PC-3 (cell line): ENCODE data around the gene CIROP. TPM values are rescaled to one million over a fixed set of nuclear protein-coding genes. Genes with fewer than 3 reads are reported as not detected.
A peak's percentile ranks its signal among the peaks of the same experiment; 100 is the strongest.

ENCODE experiments used
- ATAC-seq: fragments of 200-7000 bp; cut with Tn5 transposase; 2 replicates; pipeline ENCODE4 v1.9.1; 2020; ENCODE audit warnings: mild to moderate bottlenecking, moderate library complexity
- BruUV-seq: library from RNA; stranded (reverse); fragments of 400-500 nt; replicated peaks from 2 replicates; lab custom pipeline; 2021; lab: Mats Ljungman, UMichigan
- CTCF ChIA-PET: fragments of 300-600 bp; sonication (Branson Sonifier 250); formaldehyde crosslinking; loops from one replicate; lab custom pipeline; 2022; ENCODE audit warnings: antibody characterized with exemption; lab: Charles Lee
- POLR2A ChIA-PET: fragments of 300-600 bp; sonication (Branson Sonifier 250); formaldehyde crosslinking; loops from one replicate; lab custom pipeline; 2022; ENCODE audit warnings: antibody characterized with exemption; ENCODE audit not compliant: unreplicated experiment; lab: Charles Lee
- DNase-seq: peaks from one replicate; pipeline ENCODE4 v3.0.0-alpha.2; 2015
- H2AFZ ChIP-seq: fragments of 300-600 bp; sonication (generic); 2 replicates; pipeline ENCODE4 v1.6.0; 2016; ENCODE audit warnings: antibody characterized with exemption, low read length
- H3F3A ChIP-seq: fragments of 300-600 bp; sonication (generic); one replicate; pipeline ENCODE4 v1.6.0; 2017; ENCODE audit warnings: antibody characterized with exemption, low read length, control low read depth, mild to moderate bottlenecking; ENCODE audit not compliant: unreplicated experiment
- H3K27ac ChIP-seq: fragments of 300-600 bp; sonication (generic); 2 replicates; pipeline ENCODE4 v1.5.1; 2016; ENCODE audit warnings: mild to moderate bottlenecking, low read length
- H3K27me3 ChIP-seq: fragments of 300-600 bp; sonication (generic); 2 replicates; pipeline ENCODE4 v1.6.1; 2016; ENCODE audit warnings: low read length, mixed read lengths
- H3K36me3 ChIP-seq: fragments of 300-600 bp; sonication (generic); 2 replicates; pipeline ENCODE4 v1.6.1; 2016; ENCODE audit warnings: low read depth, mixed run types, low read length, mixed read lengths
- H3K4me1 ChIP-seq: fragments of 300-600 bp; sonication (generic); 2 replicates; pipeline ENCODE4 v1.5.1; 2016; ENCODE audit warnings: low read length; ENCODE audit not compliant: insufficient read depth
- H3K4me2 ChIP-seq: fragments of 300-600 bp; sonication (generic); 2 replicates; pipeline ENCODE4 v1.6.0; 2016; ENCODE audit warnings: low read length
- H3K4me3 ChIP-seq: fragments of 300-600 bp; sonication (generic); 2 replicates; pipeline ENCODE4 v1.5.1; 2016; ENCODE audit warnings: mild to moderate bottlenecking, low read length, mixed read lengths
- H3K79me2 ChIP-seq: fragments of 300-600 bp; sonication (generic); 2 replicates; pipeline ENCODE4 v1.6.1; 2017; ENCODE audit warnings: low read length, mixed read lengths
- H3K9ac ChIP-seq: fragments of 300-600 bp; sonication (generic); 2 replicates; pipeline ENCODE4 v1.6.0; 2016; ENCODE audit warnings: mild to moderate bottlenecking, low read length
- H3K9me2 ChIP-seq: fragments of 300-600 bp; sonication (generic); replicated peaks from 2 replicates; pipeline ENCODE4 v1.6.1; 2016; ENCODE audit warnings: mixed run types, low read length, mixed read lengths
- H3K9me3 ChIP-seq: fragments of 300-600 bp; sonication (generic); 2 replicates; pipeline ENCODE4 v1.6.1; 2016; ENCODE audit warnings: low read length, mixed read lengths
- H4K20me1 ChIP-seq: fragments of 300-600 bp; sonication (generic); 2 replicates; pipeline ENCODE4 v1.6.1; 2016; ENCODE audit warnings: low read length, mixed read lengths
- EZH2 ChIP-seq: fragments of 300-600 bp; sonication (generic); IDR thresholded peaks from one replicate; pipeline ENCODE4 v1.6.1; 2017; ENCODE audit warnings: antibody characterized with exemption, mild to moderate bottlenecking, low read length; ENCODE audit not compliant: unreplicated experiment
- EZH2phosphoT487 ChIP-seq: fragments of 300-600 bp; sonication (generic); IDR thresholded peaks from 2 replicates; pipeline ENCODE4 v1.6.1; 2018; ENCODE audit warnings: mild to moderate bottlenecking, antibody characterized with exemption, low read length, borderline replicate concordance
- intact Hi-C: fragments of 100-400 bp; cut with micrococcal nuclease; formaldehyde crosslinking; loops from 2 replicates; pipeline ENCODE4 v1.9.0; 2023
- total RNA-seq: library from RNA; depleted of rRNA; stranded (reverse); fragments of >200 nt; gene quantifications from 2 replicates; pipeline ENCODE4 v1.2.3, GENCODE V29; 2014
- TF ChIP-seq, protein P1 (sequence below): fragments of 300-600 bp; sonication (generic); conservative IDR thresholded peaks from 2 replicates; pipeline ENCODE4 v1.5.1; 2017; ENCODE audit warnings: antibody characterized with exemption, low read depth, mild to moderate bottlenecking, low read length

CIROP gene
- total RNA-seq, 1 experiment from 2014 or later, result not detected

DNA sequence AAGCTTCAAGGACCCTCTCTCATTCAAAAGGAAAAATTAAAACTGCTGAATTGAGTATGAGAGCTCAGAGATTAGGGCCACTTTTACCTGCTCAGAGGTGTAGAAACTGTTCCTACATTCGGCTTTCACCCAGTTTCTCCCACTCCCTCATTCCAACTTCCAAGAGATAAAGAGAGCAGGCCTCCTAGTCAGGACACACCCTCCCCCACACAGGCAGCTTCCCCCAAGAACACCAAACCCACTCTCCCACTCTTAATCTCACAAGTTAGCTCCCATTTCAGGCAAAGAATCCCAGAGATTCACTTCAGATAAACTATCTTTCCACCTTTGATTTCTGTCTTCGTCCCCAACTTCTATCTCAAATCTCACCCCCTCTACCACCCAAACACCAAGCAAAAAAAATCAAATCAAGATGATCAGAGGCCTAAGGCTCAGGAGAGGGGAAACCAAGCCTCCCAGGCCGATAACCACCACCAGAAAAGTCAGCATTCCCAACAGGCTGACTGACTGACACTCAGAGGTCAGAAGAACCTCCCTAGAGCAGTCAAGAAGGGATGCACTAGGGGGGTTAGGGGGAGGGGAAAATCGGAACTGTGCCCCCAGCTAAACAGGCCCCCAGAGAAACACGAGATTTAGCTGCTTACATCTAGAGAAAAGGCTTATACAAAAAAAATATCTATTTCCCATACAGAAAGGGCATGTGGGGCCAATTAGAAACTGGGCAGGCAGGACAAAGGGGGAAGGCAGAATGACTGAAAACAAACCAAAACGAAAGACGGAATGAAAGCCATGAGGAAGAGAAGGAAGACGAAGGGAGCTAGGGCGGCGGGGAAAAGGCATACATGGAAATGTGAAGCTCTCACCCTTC lies 34.3 kb downstream of the CIROP start:
- H3K9me3 ChIP-seq, result no peaks in the 10 kb centered on the region
- H3F3A ChIP-seq, result peaks cover 4% of the 10 kb centered on the region
- intact Hi-C loops, result loop anchor here (10.0 kb wide), 1 partner anchor 484 kb away; the partner anchor contains the start of genes THTPA and ZFHX2
- peak overlapping the region; percentile 98 for H3K4me2 ChIP-seq
- DNase-seq (no peak), ATAC-seq (no peak)
- no peak overlapping the region for H2AFZ ChIP-seq
- peak overlapping the region; percentile 95 for H3K9ac ChIP-seq
- TF ChIP-seq, protein P1, sequence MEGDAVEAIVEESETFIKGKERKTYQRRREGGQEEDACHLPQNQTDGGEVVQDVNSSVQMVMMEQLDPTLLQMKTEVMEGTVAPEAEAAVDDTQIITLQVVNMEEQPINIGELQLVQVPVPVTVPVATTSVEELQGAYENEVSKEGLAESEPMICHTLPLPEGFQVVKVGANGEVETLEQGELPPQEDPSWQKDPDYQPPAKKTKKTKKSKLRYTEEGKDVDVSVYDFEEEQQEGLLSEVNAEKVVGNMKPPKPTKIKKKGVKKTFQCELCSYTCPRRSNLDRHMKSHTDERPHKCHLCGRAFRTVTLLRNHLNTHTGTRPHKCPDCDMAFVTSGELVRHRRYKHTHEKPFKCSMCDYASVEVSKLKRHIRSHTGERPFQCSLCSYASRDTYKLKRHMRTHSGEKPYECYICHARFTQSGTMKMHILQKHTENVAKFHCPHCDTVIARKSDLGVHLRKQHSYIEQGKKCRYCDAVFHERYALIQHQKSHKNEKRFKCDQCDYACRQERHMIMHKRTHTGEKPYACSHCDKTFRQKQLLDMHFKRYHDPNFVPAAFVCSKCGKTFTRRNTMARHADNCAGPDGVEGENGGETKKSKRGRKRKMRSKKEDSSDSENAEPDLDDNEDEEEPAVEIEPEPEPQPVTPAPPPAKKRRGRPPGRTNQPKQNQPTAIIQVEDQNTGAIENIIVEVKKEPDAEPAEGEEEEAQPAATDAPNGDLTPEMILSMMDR, result no peak
- TF ChIP-seq EZH2, result no peak
- TF ChIP-seq EZH2phosphoT487, result no peak
- H3K4me1 ChIP-seq, result peaks cover 41% of the 10 kb centered on the region
- BruUV-seq, result no TSS peak
- peaks cover 32% of the 10 kb centered on the region for H4K20me1 ChIP-seq
- H3K9me2 ChIP-seq, result no peaks in the 10 kb centered on the region
- POLR2A ChIA-PET, result interaction anchor here (1.2 kb wide), 1 partner anchor 25 kb away, joined by 12 read pairs; the partner anchor contains the start of genes ACIN1 and C14orf119
- peaks cover 52% of the 10 kb centered on the region for H3K36me3 ChIP-seq
- H3K27ac ChIP-seq, result peak overlapping the region; percentile 57
- peak overlapping the region; percentile 94 for H3K4me3 ChIP-seq
- peaks cover 57% of the 10 kb centered on the region for H3K79me2 ChIP-seq
- H3K27me3 ChIP-seq, result no peaks in the 10 kb centered on the region
- CTCF ChIA-PET, result interaction anchor here (0.6 to 1.7 kb wide), 3 partner anchors 24 to 426 kb away, joined by 3 to 11 read pairs (median 6); partner anchors contain the start of genes ACIN1, C14orf119 and OR6J1

GRCh38 chr14:23069413-23069806 lies 35.4 kb downstream of the CIROP start:
- Histone ChIP-seq H3K27me3 (no peaks in the 10 kb centered on the region), H3K36me3 (peaks cover 52% of the 10 kb centered on the region), H3K79me2 (peaks cover 61% of the 10 kb centered on the region), H3K4me3 (no peak overlapping the region), H4K20me1 (peaks cover 32% of the 10 kb centered on the region), H3K9me3 (no peaks in the 10 kb centered on the region), H3K9ac (no peak overlapping the region), H3F3A (peaks cover 4% of the 10 kb centered on the region), H3K4me2 (peak overlapping the region; percentile 20; the same call in 1 of the 2 replicates), H3K27ac (no peak overlapping the region), H3K4me1 (peaks cover 41% of the 10 kb centered on the region), H3K9me2 (no peaks in the 10 kb centered on the region), H2AFZ (no peak overlapping the region)
- CTCF ChIA-PET, result interaction anchor here (0.6 to 1.6 kb wide), 16 partner anchors 9 to 311 kb away, joined by 3 to 45 read pairs (median 7); partner anchors contain the start of genes ACIN1, C14orf119 and PABPN1
- TF ChIP-seq EZH2 (no peak), EZH2phosphoT487 (no peak)
- TF ChIP-seq, protein P1, result no peak
- ATAC-seq (no peak), DNase-seq (no peak)
- no TSS peak for BruUV-seq
- intact Hi-C loops, result loop anchor here (1.0 to 2.0 kb wide), 2 partner anchors 25 to 40 kb away; partner anchors contain the start of genes ACIN1 and C14orf119
- POLR2A ChIA-PET, result no interaction called here
